NCI-H2171 (cell line): Measurements from ENCODE around the gene SALL2.
A peak's percentile ranks its signal among the peaks of the same experiment; 100 is the strongest.

Source experiments
- DNase-seq: peaks from one replicate; lab custom pipeline; 2025; lab: John Stamatoyannopoulos, UW

Gene SALL2

GRCh38 chr14:21494902-21495762, 31.0 kb downstream of the SALL2 start:
- no peak for DNase-seq

GRCh38 chr14:21486640-21487087, 39.5 kb downstream of the SALL2 start:
- no peak for DNase-seq

GRCh38 chr14:21476925-21477681, 49.0 kb downstream of the SALL2 start, which contains the start of the genes RAB2B and TOX4:
Gene RAB2B, minus strand, starts transcription at chr14:21476959. Its CDS starts 87 bp downstream, at chr14:21476872.
Gene TOX4, plus strand, starts transcription at chr14:21477195. Its CDS starts 84 bp downstream, at chr14:21477279.
- peak; percentile 100 for DNase-seq

GRCh38 chr14:21476523-21476924, 49.6 kb downstream of the SALL2 start:
- DNase-seq, result no peak

DNA sequence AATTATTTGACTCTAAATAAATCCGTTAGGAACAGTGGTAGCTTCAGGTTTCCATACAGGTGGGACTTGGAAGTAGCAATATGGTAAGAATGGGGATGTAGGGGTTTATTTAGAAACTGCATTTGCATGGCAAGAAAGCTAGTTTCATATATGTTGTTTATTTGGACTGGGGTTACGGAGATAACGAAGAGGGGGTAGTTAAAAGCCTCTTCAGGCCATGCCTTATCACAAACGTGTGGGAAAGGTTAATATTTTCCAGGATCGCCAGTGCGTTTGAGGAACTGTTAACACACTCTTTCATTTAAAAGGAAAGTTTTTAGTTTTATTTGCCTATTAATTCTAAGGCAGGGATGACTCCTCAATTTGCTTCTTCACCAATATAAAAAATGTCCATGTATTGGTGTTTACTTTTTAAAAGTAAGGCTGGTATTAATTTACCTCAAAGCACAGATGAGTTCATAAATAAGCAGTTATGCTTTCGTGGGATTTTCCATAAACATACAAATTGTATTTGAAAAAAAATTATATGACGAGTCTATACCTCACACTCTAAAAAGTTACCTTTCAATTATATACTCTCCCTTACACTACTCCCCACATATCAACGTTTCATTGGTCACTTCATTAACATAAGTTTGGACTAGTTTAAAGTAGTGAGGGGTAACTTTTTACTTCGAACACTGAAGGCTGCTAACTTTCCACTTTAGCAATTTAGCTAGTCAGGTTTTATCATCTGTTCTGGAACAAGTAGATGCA, 50.2 kb downstream of the SALL2 start:
- DNase-seq, result no peak
